Activated T-cell treated with anti-CD3 and anti-CD28 coated beads, Interleukin-2, amount 50 U/mL, for 1 hour (primary cell): ENCODE results near the gene UNC79.

Experiments used
- DNase-seq: peaks from one replicate; pipeline ENCODE4 v3.0.0-alpha.2; 2020

UNC79 gene

DNA sequence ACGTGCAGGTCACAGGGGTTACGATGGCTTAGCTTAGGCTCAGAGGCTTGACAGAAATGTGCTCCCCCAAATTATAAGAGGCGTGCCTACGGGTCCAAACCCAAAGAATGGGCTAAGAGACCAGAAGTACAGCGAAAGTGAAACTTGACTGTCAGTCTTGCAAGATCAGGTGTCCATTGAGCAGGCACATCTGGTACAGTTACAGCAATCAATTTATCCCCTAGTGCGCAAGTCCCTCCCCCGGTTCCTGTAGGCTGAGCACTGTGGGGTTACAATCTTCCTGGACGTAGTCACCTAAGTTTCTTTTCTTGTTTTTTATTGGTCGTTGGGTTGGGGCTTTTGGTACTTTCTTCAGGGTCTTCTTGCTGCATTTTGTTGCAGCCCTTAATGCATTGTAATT is 134.2 kb downstream of the UNC79 start:
- DNase-seq: no peak

DNA sequence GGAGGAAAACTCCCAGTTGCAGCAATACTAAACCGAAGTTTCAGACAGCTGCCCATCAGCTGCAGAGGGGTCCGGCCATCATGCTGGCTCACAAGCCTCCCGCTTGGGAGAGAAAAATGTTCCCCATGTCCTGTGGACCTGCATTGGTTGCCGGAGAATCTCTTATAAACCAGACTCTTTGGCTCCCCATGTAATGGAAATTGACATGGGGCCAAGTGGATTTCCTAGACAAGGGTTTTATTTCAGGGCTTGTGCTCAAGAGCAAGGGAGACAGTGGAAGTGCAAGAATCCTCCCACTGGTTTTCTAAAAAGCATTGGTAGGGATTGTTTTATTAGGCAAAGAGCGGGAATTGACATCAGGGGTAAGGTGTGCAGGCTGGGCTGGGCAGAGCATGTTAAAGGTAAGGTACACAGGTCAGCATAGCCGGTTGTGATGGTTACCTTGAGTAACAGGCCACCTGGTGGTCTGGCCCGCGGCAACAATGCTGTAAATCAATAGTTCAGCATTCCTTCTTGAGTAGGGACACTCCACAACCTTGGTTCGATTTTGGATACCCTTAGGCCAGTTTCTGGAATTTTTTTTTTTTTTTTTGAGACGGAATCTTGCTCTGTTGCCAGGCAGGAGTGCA is 135.4 kb downstream of the UNC79 start:
- no peak for DNase-seq

DNA sequence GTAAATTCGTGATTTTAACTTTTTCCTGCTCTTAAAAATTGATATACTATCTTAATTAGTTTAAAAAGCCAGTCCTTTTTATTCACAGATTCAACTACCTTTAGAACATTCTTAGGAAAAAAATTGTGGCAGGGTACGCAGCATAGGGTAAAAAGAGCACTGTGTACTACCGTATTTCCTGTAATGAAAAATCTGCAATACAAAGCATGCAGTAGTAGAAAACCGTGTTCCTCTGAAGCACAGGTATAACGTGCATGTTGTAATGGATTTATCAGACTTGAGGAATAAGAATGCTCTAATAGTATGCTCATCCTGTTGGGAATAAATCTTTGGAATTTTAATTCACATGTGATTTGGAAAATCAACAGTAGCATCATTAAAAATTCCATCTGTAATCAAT is 140.5 kb downstream of the UNC79 start:
- no peak for DNase-seq

DNA sequence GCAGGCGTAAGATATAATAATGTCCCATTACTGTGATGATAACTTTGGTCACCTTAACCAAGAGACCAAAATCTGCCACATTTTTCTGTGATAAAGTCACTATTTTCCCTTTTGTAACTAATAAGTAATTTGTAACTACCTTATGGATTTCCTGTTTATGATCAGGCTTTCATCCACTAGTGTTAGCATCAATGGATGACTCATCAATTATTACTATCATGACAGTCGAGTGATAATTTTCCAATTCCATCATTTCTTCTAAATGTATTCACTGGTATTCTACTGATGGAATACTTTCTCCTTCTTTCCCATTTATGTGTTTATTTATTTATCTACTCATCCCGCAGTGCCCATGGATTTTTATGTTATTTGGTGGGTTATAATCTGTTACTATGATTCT is 148.4 kb downstream of the UNC79 start:
- DNase-seq: no peak

DNA sequence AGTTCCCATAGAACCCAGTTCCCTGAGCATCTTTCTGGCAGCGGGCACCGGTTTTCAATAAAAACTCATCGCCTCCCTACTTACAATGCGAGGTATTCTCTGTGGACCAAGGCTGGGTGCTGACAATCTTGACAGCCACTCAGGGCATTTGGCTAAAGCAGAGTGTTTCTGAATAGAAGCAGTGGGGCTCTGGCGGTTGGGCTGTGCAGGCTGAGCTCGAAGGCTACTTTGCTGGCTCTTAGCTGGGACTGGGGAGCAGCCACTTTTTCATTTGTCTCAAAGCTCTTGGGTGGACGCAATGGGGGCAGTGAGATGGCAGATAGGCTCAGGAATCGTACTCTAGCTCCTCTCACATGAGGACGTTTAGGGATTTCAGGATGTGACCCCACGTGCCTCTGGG is 151.8 kb downstream of the UNC79 start:
- DNase-seq: no peak

DNA sequence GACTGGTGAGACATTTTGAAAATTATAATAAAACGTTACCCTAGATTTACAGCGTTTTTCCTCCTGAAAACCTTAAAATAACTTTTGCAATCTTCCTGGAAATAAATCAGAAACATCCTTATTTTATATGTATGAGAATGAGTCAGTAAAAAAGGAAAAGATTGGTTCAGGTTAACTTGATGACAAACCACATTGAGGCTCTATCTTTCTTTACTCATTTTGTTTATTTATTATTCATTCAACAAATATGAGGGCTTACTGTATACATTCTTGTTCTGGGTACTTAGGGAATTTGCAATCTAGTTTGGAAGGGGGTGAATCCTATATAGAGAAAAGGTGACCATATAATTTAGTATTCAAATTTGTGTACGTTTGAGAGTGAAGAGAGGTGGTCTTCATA is 156.6 kb downstream of the UNC79 start:
- no peak for DNase-seq

DNA sequence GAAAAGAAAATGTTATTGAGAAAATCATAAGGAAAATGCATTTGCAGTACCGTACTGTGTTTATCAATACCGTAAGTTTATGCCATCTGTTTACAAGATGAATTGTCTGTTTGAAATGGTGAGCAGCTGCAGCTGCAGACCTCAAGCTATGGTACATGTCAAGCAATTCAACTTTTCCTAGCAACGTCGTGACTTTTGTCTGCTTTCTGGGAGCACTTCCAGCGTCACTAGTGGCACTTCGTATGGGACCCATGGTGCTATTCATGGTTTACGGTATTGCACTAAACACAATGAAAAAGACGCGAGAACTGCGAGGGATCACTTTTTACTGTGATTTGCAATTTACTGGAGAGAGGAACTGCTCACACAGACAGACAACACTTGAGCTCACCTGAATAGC is 160.8 kb downstream of the UNC79 start:
- DNase-seq: no peak

DNA sequence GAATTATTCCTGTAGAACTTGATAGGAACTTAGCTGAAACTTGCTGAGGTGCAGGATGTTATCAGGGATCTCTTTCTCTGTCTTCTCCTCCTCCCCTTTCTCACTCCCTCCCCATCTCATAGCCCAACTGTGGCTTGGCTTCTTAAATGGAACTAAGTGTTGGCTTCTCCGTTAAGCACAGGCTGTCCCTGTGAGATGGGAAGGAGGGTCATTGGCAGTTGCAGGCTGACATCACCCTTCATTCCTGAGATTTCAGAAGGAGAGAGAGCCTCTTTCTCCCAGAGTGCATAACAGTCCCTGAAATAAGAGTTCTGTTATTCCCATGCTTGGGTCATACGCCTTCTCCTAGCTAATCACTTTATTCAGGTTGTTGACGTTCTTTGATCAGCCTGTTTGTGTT is 162.0 kb downstream of the UNC79 start:
- no peak for DNase-seq

DNA sequence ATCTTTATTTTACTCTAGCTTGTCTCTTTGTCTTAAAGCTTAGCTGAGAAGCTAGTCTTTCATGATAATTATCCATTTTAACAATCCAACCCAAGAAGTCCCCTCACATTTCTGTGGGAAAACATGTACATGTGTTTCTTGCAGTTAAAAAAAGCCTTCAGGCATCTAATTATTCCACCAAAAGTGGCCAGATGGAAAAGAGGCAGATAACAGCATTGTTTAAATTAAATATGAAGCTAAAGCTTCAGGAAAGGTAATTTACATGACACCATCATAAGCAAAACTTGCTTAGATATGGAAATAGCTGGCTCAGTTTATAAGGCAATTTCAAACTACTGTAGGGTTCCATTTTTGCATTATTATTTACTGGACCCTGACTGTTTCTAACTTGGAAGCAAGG is 175.4 kb downstream of the UNC79 start:
- no peak for DNase-seq

DNA sequence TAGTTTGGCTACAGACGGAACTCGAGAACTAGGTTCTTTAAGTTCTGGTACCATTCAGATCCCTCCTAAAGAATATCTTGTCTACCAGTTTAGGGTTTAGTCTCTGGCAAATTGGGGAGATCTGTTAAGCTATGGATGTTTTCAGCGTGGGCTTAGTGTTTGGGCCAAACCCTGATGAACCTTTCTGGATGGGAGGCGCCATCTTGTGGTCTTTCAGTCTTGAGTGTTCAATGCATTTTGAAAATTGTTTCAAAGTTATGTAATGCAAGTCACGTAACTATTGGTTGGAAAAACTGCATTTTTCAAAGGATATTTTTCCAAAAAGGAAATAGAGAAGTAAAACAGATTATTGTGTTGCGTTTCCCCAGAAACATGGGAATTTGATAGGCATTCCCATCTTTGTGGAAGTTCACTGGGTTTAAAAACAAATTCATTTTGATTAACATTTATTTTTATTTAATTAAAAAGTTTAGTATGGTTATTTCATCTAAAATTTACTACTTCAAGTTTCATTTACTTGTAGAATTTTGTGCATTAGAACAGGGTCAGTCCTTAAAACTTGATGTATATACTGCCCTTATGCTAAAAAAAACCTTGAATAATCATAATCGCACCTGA is 188.5 kb downstream of the UNC79 start:
- no peak for DNase-seq

DNA sequence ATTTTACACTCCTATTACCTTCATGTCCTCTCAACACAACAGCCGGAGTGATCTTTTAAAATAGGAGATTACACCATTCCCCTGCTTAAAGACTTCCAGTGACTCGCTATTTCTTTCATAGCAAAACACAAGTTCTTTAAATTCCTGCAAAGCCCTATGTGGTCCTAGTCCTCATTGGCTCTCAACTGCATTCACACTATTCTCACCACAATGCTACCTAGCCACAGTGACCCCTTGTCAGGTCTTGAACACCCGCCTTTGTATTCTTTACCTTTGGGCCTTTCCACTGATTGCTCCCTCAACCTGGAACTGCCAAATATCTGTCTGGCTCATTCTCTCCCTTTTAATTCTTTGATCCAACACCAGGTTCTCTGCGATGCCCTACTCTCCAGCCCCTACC is 197.3 kb downstream of the UNC79 start:
- no peak for DNase-seq

DNA sequence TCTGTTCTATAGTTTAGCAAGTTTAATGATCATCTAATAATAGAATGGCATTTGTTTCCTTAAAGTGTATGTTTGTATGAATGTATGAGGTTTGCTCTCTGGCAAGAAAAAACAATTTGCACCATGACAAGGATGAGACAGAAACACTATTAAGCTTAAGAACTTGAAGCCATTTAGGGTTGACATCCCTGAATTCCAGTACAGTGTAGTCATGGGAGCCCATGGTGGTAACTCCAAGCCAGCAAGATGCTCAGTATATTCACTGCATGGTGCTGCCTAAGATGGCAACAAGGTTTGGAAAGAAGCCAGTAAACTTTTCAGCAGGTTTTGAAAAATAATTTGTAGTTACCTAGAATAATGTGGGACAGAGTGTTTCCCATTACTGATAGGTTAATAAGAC is 198.9 kb downstream of the UNC79 start:
- no peak for DNase-seq

DNA sequence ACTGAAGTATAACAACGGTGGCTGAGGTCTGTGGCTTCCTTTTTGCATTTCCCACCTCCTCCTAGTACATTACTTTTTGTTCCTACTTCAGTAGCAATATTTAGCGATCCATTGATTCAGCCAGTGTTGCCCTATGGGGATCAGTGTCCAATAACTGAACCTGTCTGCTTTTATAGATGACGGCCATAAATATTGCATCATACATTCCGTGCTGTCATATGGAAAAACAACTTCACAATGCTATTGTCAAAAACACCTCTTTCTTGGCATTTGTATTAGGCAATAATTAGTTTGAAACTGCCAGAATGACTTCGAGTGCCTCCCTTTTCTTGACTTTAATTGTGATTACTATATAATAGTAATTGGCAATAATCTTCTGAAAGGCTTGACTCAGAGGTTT is 208.1 kb downstream of the UNC79 start:
- no peak for DNase-seq

DNA sequence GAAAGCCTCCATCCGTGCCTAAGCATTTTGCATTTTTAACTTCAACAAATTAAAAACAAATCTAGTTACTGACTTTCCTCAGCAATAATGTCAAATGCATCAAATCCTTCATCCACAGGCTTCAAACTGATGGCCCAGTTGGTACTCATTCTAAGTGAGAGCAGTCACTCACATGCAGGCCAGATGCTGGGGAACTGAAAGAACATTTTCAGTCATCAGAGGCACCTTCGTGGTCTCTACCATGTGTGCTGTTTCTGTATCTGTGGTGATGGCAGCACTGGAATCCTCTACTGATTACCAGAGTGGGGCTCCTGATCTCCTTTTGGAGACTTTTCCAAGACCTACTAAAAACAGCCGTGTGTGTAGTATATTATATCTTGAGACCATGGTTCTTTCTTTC is 212.4 kb downstream of the UNC79 start:
- no peak for DNase-seq

DNA sequence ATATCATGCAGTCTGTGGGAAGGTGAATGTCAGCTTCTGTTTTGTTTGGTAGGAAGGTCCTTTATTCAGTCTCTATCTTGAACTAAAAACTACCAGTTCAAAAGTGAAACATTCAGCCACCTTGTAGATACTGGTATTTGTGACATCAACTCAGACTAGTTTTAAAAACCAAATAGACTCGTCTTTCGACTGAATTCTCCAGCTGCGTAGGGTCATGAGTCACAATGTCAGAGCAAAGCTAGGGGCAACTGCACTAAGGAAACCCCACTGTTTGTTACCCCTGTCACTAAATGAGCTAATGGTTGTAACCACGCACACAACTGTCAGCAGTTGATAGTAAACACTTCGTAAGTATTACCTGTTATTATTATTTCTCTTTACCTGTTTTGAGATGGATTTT is 212.9 kb downstream of the UNC79 start:
- DNase-seq: no peak

DNA sequence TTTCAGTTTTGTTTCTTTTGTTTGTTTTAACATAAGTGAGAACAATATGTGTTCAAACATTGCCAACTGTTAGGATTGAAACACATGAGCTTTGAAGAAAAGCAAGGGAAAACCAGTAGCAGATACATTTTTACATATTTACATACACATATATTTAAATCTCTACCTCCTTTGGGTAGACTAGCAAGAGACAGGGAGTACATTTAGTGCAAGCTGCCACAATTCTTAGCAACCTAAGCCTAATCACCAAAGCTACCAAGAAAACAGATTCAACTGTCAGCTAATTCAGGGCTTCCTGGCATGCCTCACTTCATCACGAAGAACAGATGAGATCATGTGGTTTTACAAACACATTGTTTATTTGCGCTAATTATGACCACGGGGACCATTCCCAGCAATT is 214.5 kb downstream of the UNC79 start:
- no peak for DNase-seq

DNA sequence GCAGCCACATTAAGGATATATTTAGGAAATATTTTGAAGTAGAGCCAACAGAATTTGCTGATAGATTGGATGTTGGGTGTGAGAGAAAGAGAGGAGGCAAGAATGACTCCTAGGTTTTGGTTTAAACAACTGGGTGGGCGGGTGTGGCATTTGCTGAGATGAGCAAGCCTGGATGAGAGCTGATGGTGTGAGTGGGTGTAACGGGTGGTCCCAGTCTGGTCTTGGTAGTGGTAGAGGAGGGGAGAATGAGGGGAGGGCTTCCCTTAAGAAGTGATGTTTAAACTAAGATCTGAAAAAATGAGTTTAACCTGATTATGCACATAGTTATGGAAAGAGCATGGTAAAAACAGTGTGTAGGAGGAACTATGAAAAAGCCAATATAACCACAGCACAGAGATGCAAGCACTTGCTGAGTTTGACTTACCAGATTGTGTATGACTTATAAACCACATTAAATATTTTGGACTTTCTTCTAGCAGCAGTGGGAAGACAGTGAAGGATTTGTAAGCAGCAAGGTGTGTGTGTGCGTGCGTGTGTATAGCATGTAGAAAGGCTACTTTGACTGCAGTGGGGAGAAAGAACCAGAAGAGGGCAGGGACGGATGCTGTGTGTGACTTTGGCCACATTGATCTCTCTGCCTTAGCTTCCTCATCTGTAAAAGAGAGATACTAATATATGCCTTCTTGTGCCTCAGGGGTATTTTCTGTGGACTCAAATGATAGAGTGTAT is 217.9 kb downstream of the UNC79 start:
- DNase-seq: no peak

DNA sequence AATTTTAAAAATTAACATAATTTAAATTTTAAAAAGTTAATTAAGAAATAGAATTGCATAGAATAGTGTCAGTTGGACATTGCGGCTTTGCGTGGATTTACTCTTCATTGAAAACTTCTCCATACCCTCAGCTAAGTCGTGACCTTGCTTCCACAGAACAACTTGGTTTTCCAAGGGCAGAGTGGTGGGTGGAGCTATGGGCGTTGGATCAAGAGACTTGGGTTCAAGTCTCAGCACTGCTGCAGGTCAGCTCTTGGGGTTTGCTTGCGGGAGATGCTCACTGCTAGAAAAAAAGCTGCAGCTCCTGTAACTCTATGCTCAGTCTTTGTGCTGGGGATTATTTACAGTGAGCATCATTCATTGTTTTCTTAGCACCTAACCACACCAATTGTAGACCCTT is 223.9 kb downstream of the UNC79 start:
- no peak for DNase-seq

DNA sequence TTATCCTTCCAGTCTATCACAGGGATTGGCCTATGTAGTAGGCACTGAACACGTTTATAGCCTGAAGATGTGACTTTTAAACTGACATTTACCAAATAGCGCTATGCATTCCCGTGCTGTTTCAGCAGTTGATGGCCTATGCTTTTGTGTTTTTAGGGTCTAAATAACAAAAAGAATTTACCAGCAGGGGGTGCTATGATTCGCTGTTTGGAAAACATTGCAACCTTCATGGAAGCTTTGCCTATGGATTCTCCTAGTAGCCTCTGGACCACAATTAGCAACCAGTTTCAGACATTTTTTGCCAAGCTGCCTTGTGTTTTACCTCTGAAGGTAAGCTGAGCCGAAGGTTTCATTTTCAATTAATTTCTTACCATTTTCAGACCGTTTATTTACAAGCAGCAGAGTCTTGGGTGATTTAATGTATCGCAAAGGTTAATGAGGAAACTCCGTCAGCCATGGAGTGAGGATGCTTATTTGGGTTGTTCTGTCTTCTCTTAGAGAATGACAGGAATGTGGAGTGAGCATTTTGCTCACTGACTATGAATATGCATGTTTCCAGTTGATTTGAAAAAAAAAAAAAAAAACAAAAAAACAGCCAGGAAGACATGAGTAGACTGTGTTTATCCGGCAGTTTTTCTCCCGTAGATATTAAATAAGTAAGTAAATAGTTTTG is 224.5 kb downstream of the UNC79 start:
- no peak for DNase-seq

DNA sequence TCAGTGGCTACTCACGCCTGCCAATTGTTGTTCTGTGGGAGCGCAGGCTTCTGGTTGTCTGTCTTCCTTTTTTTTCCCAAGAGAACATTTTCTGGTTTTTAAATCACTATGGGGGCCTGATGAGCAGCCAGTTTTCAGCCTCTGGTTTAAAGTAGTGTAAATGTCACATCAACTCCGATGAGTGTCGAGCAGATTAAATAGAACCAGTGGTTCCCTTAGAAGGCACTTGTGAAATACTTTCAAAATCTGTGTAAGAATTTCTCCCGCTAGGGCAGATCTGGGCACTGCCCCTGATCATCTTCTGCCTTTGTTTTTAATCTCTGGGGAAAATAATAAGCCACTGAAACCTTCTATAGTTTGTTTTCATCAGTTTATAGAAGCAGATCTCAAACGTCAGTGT is 227.1 kb downstream of the UNC79 start:
- DNase-seq: no peak

DNA sequence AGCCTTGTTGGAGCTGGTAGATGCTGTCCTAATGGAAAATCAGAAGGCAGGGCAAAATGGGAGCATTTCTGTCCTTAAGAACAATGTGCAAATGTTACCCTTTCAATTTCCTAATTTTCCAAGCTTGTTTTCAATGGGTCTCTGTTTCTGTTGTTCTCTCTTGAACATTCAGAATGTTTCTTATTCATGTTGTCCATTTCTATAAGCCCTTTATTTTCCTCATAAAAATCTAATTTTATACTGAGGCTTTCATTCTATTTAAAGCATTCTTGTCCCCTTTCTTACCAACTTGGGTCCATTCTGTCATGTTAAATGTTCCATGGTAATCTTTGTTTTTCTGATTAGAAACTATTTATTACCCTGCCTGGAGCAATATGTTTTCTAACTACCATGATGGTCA is 232.6 kb downstream of the UNC79 start:
- DNase-seq: no peak

DNA sequence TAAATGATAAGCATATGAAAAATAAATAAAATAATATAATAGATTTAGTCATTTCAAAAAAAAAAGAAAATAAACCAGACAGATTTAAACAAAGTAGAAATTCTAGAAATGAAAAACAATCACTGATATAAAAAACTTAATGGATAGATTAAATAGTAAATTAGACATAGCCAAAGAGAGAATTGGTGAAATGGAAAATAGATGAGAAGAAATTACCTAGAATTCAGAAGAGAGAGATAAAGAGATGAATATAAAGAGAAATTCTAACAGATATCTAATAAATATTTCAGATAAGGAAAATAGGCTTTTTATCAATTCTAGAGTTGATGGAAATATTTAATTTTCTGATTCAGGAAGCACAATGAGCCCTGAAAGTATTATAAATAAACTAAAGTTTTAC is 234.4 kb downstream of the UNC79 start:
- no peak for DNase-seq

DNA sequence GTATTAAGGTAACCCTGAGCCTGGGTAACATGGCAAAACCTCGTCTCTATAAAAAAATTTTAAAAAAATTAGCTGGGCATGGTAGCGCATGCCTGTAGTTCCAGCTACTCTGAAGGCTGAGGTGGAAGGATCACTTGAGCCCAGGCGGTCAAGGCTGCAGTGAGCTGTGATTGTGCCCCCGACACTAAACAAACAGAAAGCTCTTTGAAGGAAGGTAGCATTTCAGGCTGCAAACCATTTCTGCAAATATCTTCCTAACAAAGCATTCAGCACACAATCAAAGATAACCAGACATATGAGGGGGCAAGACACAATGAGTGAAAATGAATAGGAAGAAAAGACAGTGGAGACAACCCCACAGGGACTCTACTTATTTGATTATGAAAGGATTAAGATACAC is 238.9 kb downstream of the UNC79 start:
- no peak for DNase-seq

DNA sequence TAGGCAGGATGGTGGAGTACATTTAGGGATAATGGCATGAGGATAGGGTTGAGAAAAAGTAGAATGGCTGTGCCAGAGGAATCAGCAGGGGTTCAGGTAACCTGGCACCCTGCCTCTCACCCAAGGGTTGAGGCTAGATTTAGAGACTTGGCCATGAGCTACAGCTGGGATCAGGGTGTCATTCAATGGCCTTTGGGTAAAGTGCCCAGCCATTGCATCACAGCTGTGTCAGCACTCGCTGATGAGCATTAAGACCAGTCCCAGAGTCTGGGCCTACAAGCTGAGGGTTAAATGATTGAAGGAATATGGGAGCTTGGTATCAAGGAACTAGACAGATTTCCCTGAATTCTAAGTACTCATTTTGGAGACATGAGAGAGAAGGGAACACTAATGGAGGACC is 243.6 kb downstream of the UNC79 start:
- DNase-seq: no peak
